Measurements from ENCODE around the gene CLHC1.

DNA sequence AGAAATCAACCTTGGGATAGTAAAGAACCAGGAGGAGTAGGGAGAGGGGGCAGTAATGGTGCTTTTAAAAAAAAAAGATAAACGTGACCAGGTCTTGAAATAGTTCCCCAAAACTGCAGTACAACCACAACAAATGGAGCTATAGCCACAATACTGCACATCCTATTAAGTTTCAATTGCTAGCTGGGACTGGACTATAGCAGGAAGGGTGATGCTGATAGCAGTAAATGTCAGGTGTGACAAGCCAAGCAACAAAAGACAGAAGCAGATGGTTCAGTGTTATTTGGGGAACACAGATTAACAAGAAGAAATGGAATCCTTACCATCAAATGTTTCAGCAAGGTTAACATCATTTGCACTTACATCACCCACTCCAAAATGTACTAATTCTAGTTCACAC, 10.5 kb upstream of the CLHC1 start:
- TF ChIP-seq, protein P1, sequence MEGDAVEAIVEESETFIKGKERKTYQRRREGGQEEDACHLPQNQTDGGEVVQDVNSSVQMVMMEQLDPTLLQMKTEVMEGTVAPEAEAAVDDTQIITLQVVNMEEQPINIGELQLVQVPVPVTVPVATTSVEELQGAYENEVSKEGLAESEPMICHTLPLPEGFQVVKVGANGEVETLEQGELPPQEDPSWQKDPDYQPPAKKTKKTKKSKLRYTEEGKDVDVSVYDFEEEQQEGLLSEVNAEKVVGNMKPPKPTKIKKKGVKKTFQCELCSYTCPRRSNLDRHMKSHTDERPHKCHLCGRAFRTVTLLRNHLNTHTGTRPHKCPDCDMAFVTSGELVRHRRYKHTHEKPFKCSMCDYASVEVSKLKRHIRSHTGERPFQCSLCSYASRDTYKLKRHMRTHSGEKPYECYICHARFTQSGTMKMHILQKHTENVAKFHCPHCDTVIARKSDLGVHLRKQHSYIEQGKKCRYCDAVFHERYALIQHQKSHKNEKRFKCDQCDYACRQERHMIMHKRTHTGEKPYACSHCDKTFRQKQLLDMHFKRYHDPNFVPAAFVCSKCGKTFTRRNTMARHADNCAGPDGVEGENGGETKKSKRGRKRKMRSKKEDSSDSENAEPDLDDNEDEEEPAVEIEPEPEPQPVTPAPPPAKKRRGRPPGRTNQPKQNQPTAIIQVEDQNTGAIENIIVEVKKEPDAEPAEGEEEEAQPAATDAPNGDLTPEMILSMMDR (conservative IDR thresholded peaks at IDR 0.05; ENCODE audit: low read depth, low read length): no peak
- TF ChIP-seq EZH2 (IDR thresholded peaks at IDR 0.05; ENCODE audit: low read length, unreplicated experiment): no peak
- no peak for TF ChIP-seq EZH2phosphoT487 (IDR thresholded peaks at IDR 0.05; ENCODE audit: borderline replicate concordance, low read length)

Measured in PC-3 (cell line).